Suprapubic skin (tissue), 3 donors: ENCODE measurements around the gene ZNF784.

Experiments
- CTCF ChIP-seq, 2 donors: fragments of 200-600 bp in 1 of 2; fragments of 450-650 bp in 1 of 2; sonication (generic) in 1 of 2; IDR thresholded peaks; one replicate each; pipeline ENCODE4 v1.5.1; 2016 to 2019; ENCODE audit warnings: antibody characterized with exemption in 2 of 2, mild to moderate bottlenecking in 1 of 2, moderate library complexity in 1 of 2
- EP300 ChIP-seq: sonication (generic); formaldehyde crosslinking; IDR thresholded peaks from one replicate; pipeline ENCODE4 v1.6.1; 2017; ENCODE audit warnings: antibody characterized with exemption

DNA sequence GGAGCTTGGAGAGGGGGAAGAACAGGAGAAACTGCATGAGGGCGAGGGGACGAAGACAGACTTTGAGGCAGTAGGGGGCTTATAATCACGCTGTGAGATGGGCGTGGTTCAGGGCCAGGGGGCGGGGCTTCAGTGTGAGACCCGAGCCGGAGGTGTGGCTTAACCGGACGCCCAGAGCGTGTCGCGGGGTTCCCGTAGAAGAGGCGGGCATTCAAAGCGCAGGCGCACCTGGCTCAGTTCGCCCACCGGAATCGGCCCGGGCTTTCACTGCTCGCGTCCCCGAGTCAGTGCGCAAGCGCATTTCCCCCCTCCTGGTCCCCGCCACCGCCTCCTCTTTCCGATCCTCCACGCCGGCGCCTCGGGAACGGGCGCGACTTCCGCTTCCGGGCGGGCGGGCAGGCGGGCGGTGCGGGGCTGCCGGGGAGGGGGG, 19.1 kb downstream of the ZNF784 start:
- TF ChIP-seq EP300, result no peak
- TF ChIP-seq CTCF (IDR thresholded peaks at IDR 0.05), result no peak
